Hepatocyte (in vitro differentiated cells): Measurements from ENCODE around the gene DCST2. TPM values are rescaled to one million over a fixed set of nuclear protein-coding genes. Genes with fewer than 3 reads are reported as not detected.

Experiments
- DNase-seq: peaks from one replicate; pipeline ENCODE4 v3.0.0-alpha.2; 2016; ENCODE audit warnings: low spot score
- H2AFZ ChIP-seq: fragments of 200-600 bp; sonication (generic); 2 replicates; pipeline ENCODE4 v1.6.0; 2016; ENCODE audit warnings: antibody characterized with exemption, mild to moderate bottlenecking
- H3K27ac ChIP-seq: fragments of 200-600 bp; sonication (generic); 2 replicates; pipeline ENCODE4 v1.5.1; 2016; ENCODE audit warnings: mild to moderate bottlenecking
- H3K27me3 ChIP-seq: fragments of 200-600 bp; sonication (generic); 2 replicates; pipeline ENCODE4 v1.6.1; 2016
- H3K36me3 ChIP-seq: fragments of 200-600 bp; sonication (generic); replicated peaks from 2 replicates; pipeline ENCODE4 v1.5.1; 2016; ENCODE audit warnings: low read depth; ENCODE audit not compliant: insufficient read depth
- H3K4me1 ChIP-seq: fragments of 200-600 bp; sonication (generic); 2 replicates; pipeline ENCODE4 v1.5.1; 2016; ENCODE audit warnings: mild to moderate bottlenecking, moderate library complexity; ENCODE audit not compliant: insufficient read depth
- H3K4me2 ChIP-seq: fragments of 200-600 bp; sonication (generic); 2 replicates; pipeline ENCODE4 v1.6.0; 2016
- H3K4me3 ChIP-seq: fragments of 200-600 bp; sonication (generic); 2 replicates; pipeline ENCODE4 v1.5.1; 2016; ENCODE audit warnings: mild to moderate bottlenecking
- H3K79me2 ChIP-seq: fragments of 200-600 bp; sonication (generic); 2 replicates; pipeline ENCODE4 v1.6.0; 2017; ENCODE audit warnings: mild to moderate bottlenecking
- H3K9me2 ChIP-seq: fragments of 200-600 bp; sonication (generic); replicated peaks from 2 replicates; pipeline ENCODE4 v1.6.0; 2017; ENCODE audit warnings: mild to moderate bottlenecking; ENCODE audit not compliant: insufficient read depth
- H3K9me3 ChIP-seq: fragments of 200-600 bp; sonication (generic); 2 replicates; pipeline ENCODE4 v1.5.1; 2016; ENCODE audit warnings: low read depth, mild to moderate bottlenecking
- H4K20me1 ChIP-seq: fragments of 200-600 bp; sonication (generic); 2 replicates; pipeline ENCODE4 v1.6.0; 2016; ENCODE audit warnings: mild to moderate bottlenecking; ENCODE audit not compliant: insufficient read depth, poor library complexity, severe bottlenecking
- EZH2 ChIP-seq: fragments of 200-600 bp; sonication (generic); IDR thresholded peaks from 2 replicates; pipeline ENCODE4 v1.6.1; 2016; ENCODE audit warnings: antibody characterized with exemption, mild to moderate bottlenecking, borderline replicate concordance
- EZH2phosphoT487 ChIP-seq: fragments of 200-600 bp; sonication (generic); IDR thresholded peaks from one replicate; pipeline ENCODE4 v1.6.1; 2018; ENCODE audit warnings: antibody characterized with exemption, mild to moderate bottlenecking, low read depth, moderate library complexity; ENCODE audit not compliant: unreplicated experiment, severe bottlenecking
- WGBS: methylation state at CpG from one replicate; pipeline ENCODE4 v1.1.6; 2016; ENCODE audit warnings: low lambda C conversion rate; ENCODE audit errors: missing lambda C conversion rate; 5-methylcytosine and 5-hydroxymethylcytosine counted together
- polyA plus RNA-seq: library from polyadenylated mRNA; unstranded; fragments of >200 nt; fragmentation: Nextera tagmentation; extraction: Ambion mirVana; gene quantifications from 2 replicates; pipeline ENCODE4 v1.2.1, GENCODE V29; 2016
- total RNA-seq: library from RNA; depleted of rRNA; stranded (reverse); fragments of >200 nt; gene quantifications from 2 replicates; pipeline ENCODE4 v1.2.3, GENCODE V29; 2014
- TF ChIP-seq, protein P1 (sequence below): fragments of 200-600 bp; sonication (generic); IDR thresholded peaks from 2 replicates; pipeline ENCODE4 v1.5.1; 2016; ENCODE audit warnings: antibody characterized with exemption, mild to moderate bottlenecking; ENCODE audit not compliant: poor library complexity

DCST2 gene
- total and polyA plus RNA-seq, 2 experiments from 2014 or later, result 0.47 to 1.6 TPM

DNA sequence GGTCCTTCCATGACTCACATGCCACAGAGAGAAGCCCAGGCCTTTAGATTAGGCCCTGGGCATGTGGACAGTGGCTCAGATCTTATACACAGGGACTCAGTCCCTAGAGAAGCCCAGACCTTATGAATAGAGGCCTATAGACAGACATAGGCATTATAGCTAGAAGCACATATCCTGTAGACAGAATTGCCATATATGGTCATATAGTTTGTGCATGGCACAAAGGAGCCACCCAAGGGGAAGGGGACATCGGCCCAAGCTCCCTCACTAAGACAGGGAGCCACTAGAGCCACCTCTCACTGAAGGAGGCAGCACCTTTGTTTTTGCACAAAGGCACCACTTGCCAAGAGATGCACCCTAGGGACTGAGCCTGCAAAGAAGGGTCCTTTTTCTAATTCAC is 42.8 kb upstream of the DCST2 start:
- DNase-seq, result no peak
- H3K9me3 ChIP-seq, result no peaks in the 10 kb centered on the region
- H3K36me3 ChIP-seq, result no peaks in the 10 kb centered on the region
- no peaks in the 10 kb centered on the region for H4K20me1 ChIP-seq
- H3K4me3 ChIP-seq, result no peak overlapping the region
- peaks cover 39% of the 10 kb centered on the region for H3K4me1 ChIP-seq
- WGBS, result 82% methylated on average over 1 of the region's 1 CpG
- no peak for TF ChIP-seq EZH2phosphoT487
- TF ChIP-seq EZH2, result no peak
- TF ChIP-seq, protein P1, sequence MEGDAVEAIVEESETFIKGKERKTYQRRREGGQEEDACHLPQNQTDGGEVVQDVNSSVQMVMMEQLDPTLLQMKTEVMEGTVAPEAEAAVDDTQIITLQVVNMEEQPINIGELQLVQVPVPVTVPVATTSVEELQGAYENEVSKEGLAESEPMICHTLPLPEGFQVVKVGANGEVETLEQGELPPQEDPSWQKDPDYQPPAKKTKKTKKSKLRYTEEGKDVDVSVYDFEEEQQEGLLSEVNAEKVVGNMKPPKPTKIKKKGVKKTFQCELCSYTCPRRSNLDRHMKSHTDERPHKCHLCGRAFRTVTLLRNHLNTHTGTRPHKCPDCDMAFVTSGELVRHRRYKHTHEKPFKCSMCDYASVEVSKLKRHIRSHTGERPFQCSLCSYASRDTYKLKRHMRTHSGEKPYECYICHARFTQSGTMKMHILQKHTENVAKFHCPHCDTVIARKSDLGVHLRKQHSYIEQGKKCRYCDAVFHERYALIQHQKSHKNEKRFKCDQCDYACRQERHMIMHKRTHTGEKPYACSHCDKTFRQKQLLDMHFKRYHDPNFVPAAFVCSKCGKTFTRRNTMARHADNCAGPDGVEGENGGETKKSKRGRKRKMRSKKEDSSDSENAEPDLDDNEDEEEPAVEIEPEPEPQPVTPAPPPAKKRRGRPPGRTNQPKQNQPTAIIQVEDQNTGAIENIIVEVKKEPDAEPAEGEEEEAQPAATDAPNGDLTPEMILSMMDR, result no peak
- no peak overlapping the region for H2AFZ ChIP-seq
- H3K4me2 ChIP-seq, result no peak overlapping the region
- H3K27me3 ChIP-seq, result peaks cover 29% of the 10 kb centered on the region
- H3K9me2 ChIP-seq, result no peaks in the 10 kb centered on the region
- H3K27ac ChIP-seq, result no peak overlapping the region
- no peaks in the 10 kb centered on the region for H3K79me2 ChIP-seq

DNA sequence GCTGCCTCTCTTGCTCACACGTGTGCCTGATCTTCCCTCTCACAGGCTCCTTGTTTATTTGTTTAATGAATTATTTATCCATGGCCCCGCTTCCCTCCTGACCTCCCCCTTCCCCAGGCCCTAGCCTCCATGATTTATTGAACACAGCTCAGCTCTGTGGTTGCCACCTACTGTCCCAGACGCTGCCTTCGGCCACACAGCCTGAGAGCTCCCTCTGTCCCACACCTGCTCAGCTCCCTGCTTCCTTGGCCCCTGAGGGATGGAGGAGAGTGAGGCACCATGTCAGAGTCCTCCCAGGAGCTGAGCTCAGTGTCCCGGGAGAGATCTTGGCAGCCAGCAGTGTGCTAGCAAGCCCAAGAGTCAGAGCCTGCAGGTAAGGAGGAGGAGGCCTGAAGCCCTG is 42.0 kb upstream of the DCST2 start:
- H3K79me2 ChIP-seq, result no peaks in the 10 kb centered on the region
- peaks cover 21% of the 10 kb centered on the region for H3K27me3 ChIP-seq
- H3K9me3 ChIP-seq, result no peaks in the 10 kb centered on the region
- H3K9me2 ChIP-seq, result no peaks in the 10 kb centered on the region
- H2AFZ ChIP-seq, result no peak overlapping the region
- H3K36me3 ChIP-seq, result no peaks in the 10 kb centered on the region
- no peak for DNase-seq
- WGBS, result 72% methylated on average over 5 of the region's 5 CpGs
- H4K20me1 ChIP-seq, result no peaks in the 10 kb centered on the region
- TF ChIP-seq, protein P1, result no peak
- TF ChIP-seq EZH2, result no peak
- no peak for TF ChIP-seq EZH2phosphoT487
- H3K4me3 ChIP-seq, result no peak overlapping the region
- no peak overlapping the region for H3K4me2 ChIP-seq
- no peak overlapping the region for H3K27ac ChIP-seq
- peaks cover 37% of the 10 kb centered on the region for H3K4me1 ChIP-seq

DNA sequence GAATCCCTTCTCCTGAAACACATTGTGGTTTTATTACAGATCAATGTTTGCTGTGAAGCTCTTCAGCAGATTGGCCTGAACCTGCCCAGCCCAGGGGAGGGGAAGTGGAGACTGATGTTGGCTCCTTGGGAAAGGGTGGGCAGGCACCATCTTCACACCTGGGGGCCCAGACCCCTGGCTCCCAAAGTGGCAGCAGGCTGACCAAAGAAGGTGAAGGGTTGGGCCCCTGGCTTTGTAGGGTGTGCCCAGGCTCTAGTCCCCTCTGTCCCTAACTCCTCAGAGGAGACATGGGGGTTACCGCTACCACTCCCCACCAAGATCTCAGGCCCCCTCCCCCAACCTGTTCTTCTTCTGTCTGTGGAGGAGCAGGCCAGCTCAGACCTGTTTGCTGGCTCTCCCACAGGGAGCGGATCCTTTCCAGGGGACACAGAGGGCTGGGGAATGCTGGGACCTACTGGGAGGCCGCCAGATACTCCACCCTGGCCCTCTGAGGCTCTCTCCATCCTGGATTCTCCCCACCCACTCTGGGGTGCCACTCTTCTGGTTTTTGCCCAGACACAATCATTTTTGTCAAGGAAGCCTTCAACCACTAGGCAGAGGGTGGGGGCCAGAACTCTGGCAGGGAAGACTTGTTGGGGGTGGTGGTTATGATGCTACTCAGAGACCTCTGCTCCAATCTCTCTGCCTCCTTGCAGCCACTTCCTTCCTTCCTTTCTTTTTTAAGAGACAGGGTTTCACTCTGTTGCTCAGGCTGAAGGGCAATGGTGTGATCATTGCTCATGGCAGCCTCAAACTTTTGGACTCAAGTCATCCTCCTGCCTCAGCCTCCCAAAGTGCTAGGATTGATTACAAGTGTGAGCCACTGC is 40.0 kb upstream of the DCST2 start:
- Histone ChIP-seq H3K27me3 (peaks cover 7% of the 10 kb centered on the region), H3K4me2 (no peak overlapping the region), H3K27ac (no peak overlapping the region), H3K36me3 (no peaks in the 10 kb centered on the region), H3K4me3 (no peak overlapping the region), H3K4me1 (peaks cover 30% of the 10 kb centered on the region), H3K9me3 (no peaks in the 10 kb centered on the region), H3K79me2 (no peaks in the 10 kb centered on the region), H3K9me2 (no peaks in the 10 kb centered on the region), H2AFZ (no peak overlapping the region), H4K20me1 (no peaks in the 10 kb centered on the region)
- WGBS, result 91% methylated on average over 3 of the region's 3 CpGs
- TF ChIP-seq EZH2 (no peak), EZH2phosphoT487 (no peak)
- TF ChIP-seq, protein P1, result no peak
- no peak for DNase-seq
